ENCODE results near the gene MGLL.

Gene MGLL

GRCh38 chr3:127654374-127654773 is 167.9 kb downstream of the MGLL start:
- Histone ChIP-seq H3K27me3 (ENCODE audit: low read depth, low read length) (no peaks in the 10 kb centered on the region), H4K20me1 (ENCODE audit: insufficient read depth, low read length) (no peaks in the 10 kb centered on the region), H3K36me3 (replicated peaks; ENCODE audit: low read depth, low read length) (no peaks in the 10 kb centered on the region), H3K9ac (ENCODE audit: low read length) (no peak overlapping the region), H3K4me1 (ENCODE audit: low read length) (peaks cover 20% of the 10 kb centered on the region), H3K79me2 (ENCODE audit: low read length) (no peaks in the 10 kb centered on the region), H3K9me3 (ENCODE audit: insufficient read depth, low read length) (no peaks in the 10 kb centered on the region), H2AFZ (ENCODE audit: low read depth, low read length) (no peak overlapping the region), H3K27ac (ENCODE audit: low read length) (no peak overlapping the region), H3K4me3 (ENCODE audit: low read length) (no peak overlapping the region), H3K4me2 (ENCODE audit: low read length) (no peak overlapping the region)
- no peak for TF ChIP-seq CTCF (IDR thresholded peaks at IDR 0.05; ENCODE audit: low read depth, low read length)
- TF ChIP-seq EZH2phosphoT487 (IDR thresholded peaks at IDR 0.05; ENCODE audit: low read depth): no peak

- no peaks in the 10 kb centered on the region for H3K36me3 ChIP-seq (replicated peaks; ENCODE audit: low read depth, low read length)
- TF ChIP-seq EZH2phosphoT487 (IDR thresholded peaks at IDR 0.05; ENCODE audit: low read depth) (no peak), CTCF (IDR thresholded peaks at IDR 0.05; ENCODE audit: low read depth, low read length) (peak; percentile 89)
- H3K4me3 ChIP-seq (ENCODE audit: low read length): no peak overlapping the region
- no peaks in the 10 kb centered on the region for H3K27me3 ChIP-seq (ENCODE audit: low read depth, low read length)
- H3K79me2 ChIP-seq (ENCODE audit: low read length): no peaks in the 10 kb centered on the region
- no peaks in the 10 kb centered on the region for H4K20me1 ChIP-seq (ENCODE audit: insufficient read depth, low read length)
- H3K4me2 ChIP-seq (ENCODE audit: low read length): peak overlapping the region; percentile 24; the same call in 1 of the 2 replicates
- H3K4me1 ChIP-seq (ENCODE audit: low read length): peaks cover 20% of the 10 kb centered on the region
- no peaks in the 10 kb centered on the region for H3K9me3 ChIP-seq (ENCODE audit: insufficient read depth, low read length)
- H3K9ac ChIP-seq (ENCODE audit: low read length): no peak overlapping the region
- H2AFZ ChIP-seq (ENCODE audit: low read depth, low read length): no peak overlapping the region; the same call in 1 of the 2 replicates
- no peak overlapping the region for H3K27ac ChIP-seq (ENCODE audit: low read length)
Observed at GRCh38 chr3:127652246-127652995, 169.9 kb downstream of the MGLL start.

GRCh38 chr3:127651516-127652172 is 170.7 kb downstream of the MGLL start:
- H2AFZ ChIP-seq (ENCODE audit: low read depth, low read length): no peak overlapping the region
- H3K9me3 ChIP-seq (ENCODE audit: insufficient read depth, low read length): no peaks in the 10 kb centered on the region
- H3K9ac ChIP-seq (ENCODE audit: low read length): no peak overlapping the region
- no peaks in the 10 kb centered on the region for H3K36me3 ChIP-seq (replicated peaks; ENCODE audit: low read depth, low read length)
- no peaks in the 10 kb centered on the region for H3K27me3 ChIP-seq (ENCODE audit: low read depth, low read length)
- no peak overlapping the region for H3K27ac ChIP-seq (ENCODE audit: low read length)
- H4K20me1 ChIP-seq (ENCODE audit: insufficient read depth, low read length): no peaks in the 10 kb centered on the region
- H3K4me1 ChIP-seq (ENCODE audit: low read length): peaks cover 20% of the 10 kb centered on the region
- no peaks in the 10 kb centered on the region for H3K79me2 ChIP-seq (ENCODE audit: low read length)
- no peak overlapping the region for H3K4me2 ChIP-seq (ENCODE audit: low read length)
- TF ChIP-seq CTCF (IDR thresholded peaks at IDR 0.05; ENCODE audit: low read depth, low read length) (no peak), EZH2phosphoT487 (IDR thresholded peaks at IDR 0.05; ENCODE audit: low read depth) (no peak)
- H3K4me3 ChIP-seq (ENCODE audit: low read length): no peak overlapping the region

GRCh38 chr3:127650236-127650635 is 172.1 kb downstream of the MGLL start:
- Histone ChIP-seq H3K79me2 (ENCODE audit: low read length) (no peaks in the 10 kb centered on the region), H3K27me3 (ENCODE audit: low read depth, low read length) (0 out of 2 replicates have a peak, but pooled peaks cover 2% of the 10 kb centered on the region), H3K4me3 (ENCODE audit: low read length) (no peak overlapping the region), H3K27ac (ENCODE audit: low read length) (no peak overlapping the region), H3K36me3 (replicated peaks; ENCODE audit: low read depth, low read length) (no peaks in the 10 kb centered on the region), H3K4me1 (ENCODE audit: low read length) (peaks cover 20% of the 10 kb centered on the region), H3K9ac (ENCODE audit: low read length) (no peak overlapping the region), H4K20me1 (ENCODE audit: insufficient read depth, low read length) (no peaks in the 10 kb centered on the region), H3K4me2 (ENCODE audit: low read length) (no peak overlapping the region), H3K9me3 (ENCODE audit: insufficient read depth, low read length) (no peaks in the 10 kb centered on the region), H2AFZ (ENCODE audit: low read depth, low read length) (no peak overlapping the region)
- TF ChIP-seq EZH2phosphoT487 (IDR thresholded peaks at IDR 0.05; ENCODE audit: low read depth) (no peak), CTCF (IDR thresholded peaks at IDR 0.05; ENCODE audit: low read depth, low read length) (no peak)

All from OCI-LY3 (cell line).